IPS-15b (cell line): ENCODE results near the gene FRMD4B.

ENCODE experiments used
- H3K27me3 ChIP-seq: one replicate; pipeline ENCODE4 v1.6.1; 2013; ENCODE audit warnings: low read length; ENCODE audit not compliant: control insufficient read depth, insufficient read depth
- H3K36me3 ChIP-seq: one replicate; pipeline ENCODE4 v1.6.1; 2013; ENCODE audit warnings: low read length; ENCODE audit not compliant: control insufficient read depth, insufficient read depth
- H3K4me1 ChIP-seq: one replicate; pipeline ENCODE4 v1.6.1; 2013; ENCODE audit warnings: mild to moderate bottlenecking, low read length; ENCODE audit not compliant: control insufficient read depth, insufficient read depth
- H3K4me3 ChIP-seq: one replicate; pipeline ENCODE4 v1.5.1; 2013; ENCODE audit warnings: low read depth, low read length
- H3K9ac ChIP-seq: one replicate; pipeline ENCODE4 v1.6.1; 2013; ENCODE audit warnings: low read depth, mild to moderate bottlenecking, low read length
- H3K9me3 ChIP-seq: one replicate; pipeline ENCODE4 v1.6.1; 2013; ENCODE audit warnings: mild to moderate bottlenecking, low read length; ENCODE audit not compliant: control insufficient read depth, insufficient read depth

The FRMD4B gene

DNA sequence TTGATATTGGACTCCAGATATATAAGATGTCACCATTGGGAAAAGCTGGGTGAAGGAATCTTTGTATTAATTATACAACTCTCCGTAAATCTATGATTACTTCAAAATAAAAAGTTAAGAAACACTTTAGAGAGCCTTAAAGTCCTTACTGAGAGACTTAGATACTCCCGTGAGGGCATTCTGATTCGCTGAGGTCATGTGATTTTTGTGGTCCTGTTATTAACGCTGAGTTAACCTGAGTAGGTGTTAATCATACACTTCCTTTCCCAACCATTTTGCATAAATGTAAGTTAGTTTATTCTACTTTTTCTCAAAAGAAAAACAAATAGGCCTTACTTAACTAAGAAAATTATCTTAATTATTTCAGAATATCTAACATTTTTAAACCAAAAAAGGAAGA lies 196.4 kb downstream of the FRMD4B start:
- H3K9ac ChIP-seq = no peak overlapping the region
- H3K36me3 ChIP-seq = no peaks in the 10 kb centered on the region
- H3K4me3 ChIP-seq = no peak overlapping the region
- no peaks in the 10 kb centered on the region for H3K4me1 ChIP-seq
- H3K27me3 ChIP-seq = no peaks in the 10 kb centered on the region
- no peaks in the 10 kb centered on the region for H3K9me3 ChIP-seq

DNA sequence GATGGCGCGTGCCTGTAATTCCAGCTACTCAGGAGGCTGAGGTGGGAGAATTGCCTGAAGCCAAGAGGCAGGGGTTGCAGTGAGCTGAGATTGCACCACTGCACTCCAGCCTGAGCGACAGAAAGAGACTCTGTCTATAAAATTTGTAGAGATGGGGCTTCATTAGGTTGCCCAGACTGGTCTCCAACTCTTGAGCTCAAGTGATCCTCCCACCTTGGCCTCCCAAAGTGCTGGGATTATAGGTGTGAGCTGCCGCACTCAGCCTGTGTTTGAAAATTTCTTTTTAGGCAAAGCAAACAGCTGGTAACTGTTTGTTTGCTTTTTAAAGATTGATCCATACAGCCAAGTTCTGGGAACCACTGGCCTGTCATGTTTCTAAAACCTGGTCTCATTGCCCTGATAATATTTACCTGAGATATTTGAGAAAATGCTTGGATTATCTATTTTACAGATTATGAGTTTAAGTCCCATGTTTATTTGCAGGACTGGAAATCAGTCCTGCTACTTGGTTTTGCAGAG lies 199.3 kb downstream of the FRMD4B start:
- Histone ChIP-seq H3K36me3 (no peaks in the 10 kb centered on the region), H3K9me3 (no peaks in the 10 kb centered on the region), H3K4me1 (peaks cover 2% of the 10 kb centered on the region), H3K9ac (no peak overlapping the region), H3K27me3 (no peaks in the 10 kb centered on the region), H3K4me3 (no peak overlapping the region)

DNA sequence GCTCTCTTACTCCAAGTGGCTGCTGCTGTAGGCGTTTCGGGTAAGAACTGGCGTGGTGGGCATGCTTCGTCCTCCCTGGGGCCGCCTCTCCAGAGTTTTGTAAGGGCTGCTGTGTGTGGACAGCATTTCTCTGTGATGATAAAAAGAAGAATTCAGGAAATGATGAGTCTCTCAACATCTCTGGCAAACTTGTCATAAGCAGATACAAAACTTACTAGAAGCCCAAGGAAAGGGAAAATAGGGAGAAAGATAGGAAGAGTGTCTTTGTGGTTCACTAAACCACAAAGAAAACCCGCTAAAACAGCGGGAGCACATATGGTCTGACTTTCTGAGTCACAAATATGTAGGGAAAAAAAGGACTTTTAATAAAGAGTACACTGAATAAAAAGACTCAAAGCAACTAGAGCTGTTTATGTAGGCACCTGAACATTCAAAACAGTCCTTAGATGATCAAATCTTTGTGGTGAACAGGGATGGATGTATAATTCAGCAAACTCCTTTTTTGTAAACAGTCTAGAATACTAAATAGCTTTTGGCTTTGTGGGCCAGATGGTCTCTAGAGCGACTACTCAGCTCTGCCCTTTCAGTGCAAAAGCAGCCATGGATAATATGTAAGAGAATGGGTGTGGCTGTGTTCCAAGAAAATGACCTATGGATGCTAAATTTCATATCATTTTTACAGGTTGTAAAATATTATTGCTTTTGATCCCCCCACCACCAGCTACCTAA lies 203.1 kb downstream of the FRMD4B start:
- no peaks in the 10 kb centered on the region for H3K27me3 ChIP-seq
- H3K4me3 ChIP-seq = no peak overlapping the region
- peaks cover 8% of the 10 kb centered on the region for H3K4me1 ChIP-seq
- no peaks in the 10 kb centered on the region for H3K9me3 ChIP-seq
- H3K9ac ChIP-seq = no peak overlapping the region
- peaks cover 4% of the 10 kb centered on the region for H3K36me3 ChIP-seq

DNA sequence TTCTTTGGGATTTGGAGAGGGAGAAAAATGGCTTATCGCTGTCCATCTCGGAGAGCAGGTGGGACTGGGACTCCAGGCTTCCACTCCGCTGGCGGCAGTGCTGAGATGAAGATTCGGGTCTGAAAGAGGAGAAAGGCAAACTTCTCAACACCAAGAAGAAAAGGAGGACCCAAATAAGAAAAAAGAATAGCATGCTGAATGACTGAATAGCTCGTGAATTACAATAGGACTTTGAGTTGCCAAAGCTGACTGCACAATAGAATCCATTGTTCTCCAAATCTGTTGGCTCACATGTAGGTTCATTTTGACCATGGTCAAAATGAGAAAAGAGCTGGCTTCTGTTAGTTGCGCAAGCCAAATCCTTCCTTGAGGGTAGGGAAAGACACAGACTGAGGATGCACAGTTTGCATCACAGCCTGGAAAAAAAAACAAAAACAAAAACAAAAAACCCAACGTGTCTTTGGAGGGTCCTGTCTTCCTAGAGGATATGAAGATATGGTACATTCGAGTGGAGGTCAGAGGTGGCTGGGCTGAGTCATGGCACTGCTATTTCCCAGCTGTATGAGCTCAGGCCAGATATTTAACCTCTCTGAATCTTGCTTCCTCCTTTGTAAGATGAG lies 204.2 kb downstream of the FRMD4B start:
- no peaks in the 10 kb centered on the region for H3K9me3 ChIP-seq
- no peak overlapping the region for H3K4me3 ChIP-seq
- H3K27me3 ChIP-seq = no peaks in the 10 kb centered on the region
- peaks cover 4% of the 10 kb centered on the region for H3K36me3 ChIP-seq
- H3K4me1 ChIP-seq = peaks cover 8% of the 10 kb centered on the region
- H3K9ac ChIP-seq = no peak overlapping the region

DNA sequence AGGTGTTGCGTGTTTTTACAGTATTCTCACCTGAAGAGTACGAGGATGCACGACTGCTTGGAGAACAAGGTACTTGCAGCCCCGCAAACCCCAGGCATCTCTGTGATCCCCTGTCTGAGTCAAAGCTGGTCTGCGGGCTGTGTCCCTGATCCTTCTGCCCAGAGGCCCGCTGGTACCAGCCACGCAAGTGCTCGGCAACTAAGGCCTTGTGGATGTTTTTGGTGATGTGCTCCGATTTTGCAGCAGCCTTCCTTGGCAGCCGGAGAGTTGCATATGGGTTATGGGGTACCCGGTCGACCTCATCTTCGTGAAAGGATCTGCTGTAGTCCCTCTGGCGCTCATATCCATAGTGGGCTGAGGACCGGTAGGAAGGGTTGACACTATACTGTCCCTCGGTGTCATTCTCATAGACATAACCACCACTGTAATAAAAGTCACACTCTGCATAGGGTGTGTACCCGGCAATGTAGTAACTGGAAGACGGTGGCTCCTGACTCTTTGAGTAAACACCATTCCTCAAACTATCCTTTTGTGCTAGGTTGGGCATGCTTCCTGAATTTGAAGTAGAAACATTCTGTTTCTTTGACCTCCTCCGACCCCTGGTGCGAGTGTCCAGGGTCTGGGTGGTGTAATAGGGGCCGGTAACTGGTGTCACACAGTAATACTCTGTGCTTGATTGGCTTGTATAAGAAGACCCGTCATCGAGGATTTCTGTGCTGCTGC lies 204.9 kb downstream of the FRMD4B start:
- Histone ChIP-seq H3K9me3 (no peaks in the 10 kb centered on the region), H3K27me3 (no peaks in the 10 kb centered on the region), H3K9ac (no peak overlapping the region), H3K4me3 (no peak overlapping the region), H3K4me1 (peaks cover 8% of the 10 kb centered on the region), H3K36me3 (peaks cover 4% of the 10 kb centered on the region)

DNA sequence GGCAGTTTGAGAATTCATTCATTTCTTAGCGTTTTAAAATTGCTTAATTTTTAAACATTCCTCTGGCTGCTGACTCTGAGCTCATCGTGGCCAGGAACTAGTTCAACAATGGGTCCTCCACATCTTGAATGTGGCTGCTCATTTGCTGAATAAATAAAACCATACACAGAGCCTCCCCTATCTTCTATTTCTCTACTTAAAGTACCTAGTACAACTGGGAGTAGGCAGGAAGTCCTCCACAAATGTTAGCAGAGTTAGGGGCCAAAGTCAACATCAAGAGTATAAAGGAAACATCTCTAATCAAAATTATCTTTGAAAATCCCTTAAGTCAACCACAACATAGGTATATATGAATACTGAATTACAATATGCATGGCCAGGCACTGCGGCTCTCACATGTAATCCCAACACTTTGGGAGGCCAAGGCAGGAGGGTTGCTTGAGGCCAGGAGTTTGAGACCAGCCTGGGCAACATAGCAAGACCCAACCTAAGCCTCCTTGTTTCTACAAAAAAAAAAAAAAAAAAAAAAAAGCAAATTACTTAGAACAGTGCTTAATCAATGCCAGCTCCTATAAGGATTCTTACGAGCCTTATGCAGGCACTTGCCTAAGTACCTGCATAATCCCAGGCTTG lies 206.0 kb downstream of the FRMD4B start:
- H3K9ac ChIP-seq = no peak overlapping the region
- H3K4me3 ChIP-seq = no peak overlapping the region

DNA sequence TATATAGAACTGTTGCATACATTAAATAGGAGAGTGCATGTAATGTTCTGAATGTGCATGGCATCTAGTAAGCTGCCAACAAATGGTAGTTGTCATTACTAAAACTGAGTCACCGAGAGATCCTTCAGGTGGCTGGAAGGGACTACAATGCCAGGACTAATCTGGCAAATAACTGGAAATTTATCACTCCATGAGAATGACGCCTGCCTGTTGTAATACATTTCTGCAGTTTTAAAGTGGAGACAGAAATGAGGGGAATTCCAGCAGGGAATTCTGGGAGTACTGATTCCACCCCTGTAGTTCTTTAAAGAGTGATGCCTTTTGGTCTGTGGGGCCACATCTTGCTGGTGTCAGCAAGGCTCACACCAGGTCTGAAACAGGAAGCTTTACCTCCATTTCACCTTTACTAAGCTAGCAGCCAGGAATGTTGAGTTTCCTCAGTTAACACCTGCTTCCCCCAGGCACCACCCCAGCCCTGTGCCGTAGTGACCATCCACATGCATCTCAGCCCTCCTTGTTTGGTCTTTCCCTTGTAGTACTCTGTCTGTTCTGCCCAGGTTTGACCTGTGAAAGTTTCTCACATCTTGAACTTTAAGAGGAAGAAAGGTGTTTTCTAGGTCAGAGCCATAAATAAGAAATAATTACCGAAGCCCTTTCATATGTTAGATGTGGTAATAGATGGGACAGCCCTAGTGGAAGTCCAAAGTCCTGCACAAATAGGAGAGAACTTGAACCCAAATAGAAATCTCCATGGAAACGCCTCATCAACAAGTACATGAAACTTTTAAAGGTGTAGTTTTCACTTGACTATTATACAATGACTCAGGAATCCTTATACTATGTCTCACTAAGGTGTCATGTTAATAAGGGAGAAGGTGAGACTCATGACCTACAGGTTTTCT lies 206.8 kb downstream of the FRMD4B start:
- no peaks in the 10 kb centered on the region for H3K27me3 ChIP-seq
- peaks cover 8% of the 10 kb centered on the region for H3K4me1 ChIP-seq
- no peak overlapping the region for H3K9ac ChIP-seq
- H3K36me3 ChIP-seq = peaks cover 4% of the 10 kb centered on the region
- H3K9me3 ChIP-seq = no peaks in the 10 kb centered on the region
- no peak overlapping the region for H3K4me3 ChIP-seq

More for the DNA sequence above, 206.0 kb downstream of the FRMD4B start:
- no peaks in the 10 kb centered on the region for H3K27me3 ChIP-seq
- no peaks in the 10 kb centered on the region for H3K9me3 ChIP-seq
- peaks cover 4% of the 10 kb centered on the region for H3K36me3 ChIP-seq
- peaks cover 8% of the 10 kb centered on the region for H3K4me1 ChIP-seq

DNA sequence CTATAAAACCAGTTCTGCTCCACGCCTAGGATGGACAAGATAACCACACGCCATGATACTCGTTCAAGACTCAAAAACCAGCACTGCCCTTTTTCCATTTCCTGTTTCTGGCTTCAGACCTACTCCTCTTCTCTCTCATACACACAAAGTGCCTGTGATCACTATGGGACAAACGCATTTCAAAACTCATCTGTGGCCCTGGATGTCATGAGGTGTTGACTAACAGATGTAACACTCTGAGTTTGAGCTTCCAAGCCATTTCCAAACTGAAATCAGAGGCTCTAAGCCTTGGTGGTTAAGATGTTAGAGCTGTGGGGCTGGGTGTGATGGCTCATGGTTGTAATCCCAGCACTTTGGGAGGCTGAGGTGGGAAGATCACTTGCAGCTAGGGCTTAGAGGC lies 207.8 kb downstream of the FRMD4B start:
- Histone ChIP-seq H3K27me3 (no peaks in the 10 kb centered on the region), H3K9ac (no peak overlapping the region), H3K4me1 (peaks cover 8% of the 10 kb centered on the region), H3K4me3 (no peak overlapping the region), H3K36me3 (peaks cover 4% of the 10 kb centered on the region), H3K9me3 (no peaks in the 10 kb centered on the region)

DNA sequence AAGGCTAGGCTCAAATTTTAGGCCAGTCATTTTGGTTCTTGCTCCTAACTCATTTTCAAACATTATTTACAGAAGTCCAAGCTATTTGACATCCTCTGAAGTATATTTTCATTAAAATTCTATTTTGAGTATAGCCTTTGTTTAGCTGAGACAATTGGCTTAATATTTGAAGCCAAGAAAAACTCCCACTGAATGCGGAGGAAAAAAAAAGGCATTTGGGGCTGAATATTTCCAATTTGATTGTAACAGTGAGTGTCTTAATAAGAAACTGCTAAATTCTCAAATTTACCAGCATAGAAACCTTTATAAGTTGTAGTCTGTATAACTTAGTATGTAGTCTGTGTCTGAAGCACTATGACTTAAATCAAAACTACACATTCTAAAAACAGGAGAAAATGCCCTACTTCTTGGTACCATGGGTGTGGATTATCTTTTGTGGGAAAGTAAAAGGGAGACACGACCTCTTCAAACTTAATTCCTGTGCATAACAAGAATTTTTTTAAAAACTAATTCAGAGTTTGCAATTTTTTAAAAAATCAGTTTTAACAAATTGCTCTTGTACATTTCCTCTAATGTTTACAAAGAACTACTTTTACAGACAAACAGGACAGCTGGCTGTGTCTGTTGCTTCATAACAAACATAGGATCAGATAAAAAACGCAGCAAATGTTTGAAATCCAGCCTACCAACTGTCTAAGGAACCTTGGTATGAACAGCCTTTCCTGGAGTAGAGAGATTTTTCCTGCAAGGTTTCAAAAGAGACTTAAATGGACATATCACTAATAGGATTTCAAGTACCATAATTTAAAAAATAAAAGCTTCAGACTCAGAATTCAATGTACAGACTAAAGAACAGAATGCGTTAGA lies 210.8 kb downstream of the FRMD4B start:
- no peak overlapping the region for H3K4me3 ChIP-seq
- no peaks in the 10 kb centered on the region for H3K4me1 ChIP-seq
- H3K36me3 ChIP-seq = no peaks in the 10 kb centered on the region
- no peak overlapping the region for H3K9ac ChIP-seq
- H3K9me3 ChIP-seq = no peaks in the 10 kb centered on the region
- H3K27me3 ChIP-seq = no peaks in the 10 kb centered on the region

DNA sequence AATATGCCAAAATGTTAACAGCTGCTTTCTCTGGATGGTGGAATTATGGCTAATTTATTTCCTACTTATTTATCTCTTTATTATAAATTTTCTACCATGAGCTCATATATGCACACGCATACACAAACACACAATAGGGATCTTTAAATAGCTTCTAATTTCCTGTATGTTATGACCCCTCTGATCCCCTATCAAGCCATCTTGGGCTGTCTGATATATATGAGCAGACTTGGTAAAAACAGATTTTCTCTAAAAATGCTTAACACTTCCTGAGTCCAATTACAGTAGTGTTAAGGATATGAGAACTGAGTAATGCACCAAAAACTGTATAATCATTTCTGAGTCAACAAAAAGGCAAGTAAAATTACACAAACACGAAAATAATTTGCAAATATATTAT lies 211.4 kb downstream of the FRMD4B start:
- H3K4me3 ChIP-seq = no peak overlapping the region
- H3K9me3 ChIP-seq = no peaks in the 10 kb centered on the region
- no peak overlapping the region for H3K9ac ChIP-seq
- H3K36me3 ChIP-seq = no peaks in the 10 kb centered on the region
- no peaks in the 10 kb centered on the region for H3K27me3 ChIP-seq
- H3K4me1 ChIP-seq = no peaks in the 10 kb centered on the region
